Tibial nerve (tissue), 4 donors: ENCODE measurements around the gene QSOX2.

Experiments
- CTCF ChIP-seq, 5 experiments: fragments of 200-600 bp in 3 of 5; fragments of 450-650 bp in 2 of 5; sonication (generic) in 3 of 5; IDR thresholded peaks; one replicate each; pipeline ENCODE4 v1.5.1; 2016 to 2019; ENCODE audit warnings: antibody characterized with exemption in 5 of 5, mild to moderate bottlenecking in 3 of 5, moderate library complexity in 2 of 5
- EP300 ChIP-seq, 2 donors: sonication (generic); formaldehyde crosslinking; IDR thresholded peaks; one replicate each; pipeline ENCODE4 v1.6.1; 2017; ENCODE audit warnings: antibody characterized with exemption in 2 of 2, mild to moderate bottlenecking in 1 of 2
- POLR2A ChIP-seq, 2 donors: fragments of 450-650 bp; IDR thresholded peaks; one replicate each; pipeline ENCODE4 v1.6.1; 2017; ENCODE audit warnings: antibody characterized with exemption in 2 of 2, mild to moderate bottlenecking in 2 of 2, moderate library complexity in 2 of 2

- TF ChIP-seq CTCF (IDR thresholded peaks at IDR 0.05) = no peak
- no peak for TF ChIP-seq POLR2A (IDR thresholded peaks at IDR 0.05)
- no peak for TF ChIP-seq EP300 (IDR thresholded peaks at IDR 0.05)
Measured at GRCh38 chr9:136260521-136260920, 14.9 kb upstream of the QSOX2 start.
